HepG2 (cell line): ENCODE data around the gene PELI3. TPM values are rescaled to one million over a fixed set of nuclear protein-coding genes. Genes with fewer than 3 reads are reported as not detected.

Experiments
- FOSL1 ChIP-seq: sonication (generic); formaldehyde crosslinking; IDR thresholded peaks from 2 replicates; pipeline ENCODE4 v1.9.0; 2021; ENCODE audit warnings: missing genetic modification reagents, borderline replicate concordance
- FOXO1 ChIP-seq: sonication (generic); formaldehyde crosslinking; IDR thresholded peaks from 2 replicates; pipeline ENCODE4 v1.4.0; 2020; ENCODE audit warnings: missing genetic modification reagents
- HCFC1 ChIP-seq: fragments of 150-350 bp; IDR thresholded peaks from 2 replicates; pipeline ENCODE4 v1.6.1; 2014; ENCODE audit warnings: low read depth, low read length
- HDAC1 ChIP-seq: sonication (generic); formaldehyde crosslinking; IDR thresholded peaks from 2 replicates; pipeline ENCODE4 v1.5.1; 2020; ENCODE audit warnings: mild to moderate bottlenecking, missing genetic modification reagents
- IKZF1 ChIP-seq: fragments of 450-650 bp; IDR thresholded peaks from 2 replicates; pipeline ENCODE4 v1.7.1; 2016
- KDM6A ChIP-seq: IDR thresholded peaks from 2 replicates; pipeline ENCODE4 v1.6.1; 2016; ENCODE audit warnings: low read depth
- KLF6 ChIP-seq: IDR thresholded peaks from 2 replicates; pipeline ENCODE4 v1.8.0; 2016; ENCODE audit warnings: missing biosample characterization, missing genetic modification reagents
- NFIC ChIP-seq: IDR thresholded peaks from 2 replicates; pipeline ENCODE4 v1.6.1; 2012; ENCODE audit warnings: mild to moderate bottlenecking, low read length, inconsistent platforms
- REPIN1 ChIP-seq: sonication (generic); formaldehyde crosslinking; IDR thresholded peaks from 2 replicates; pipeline ENCODE4 v1.8.0; 2022; ENCODE audit warnings: missing genetic modification reagents, low read depth, mild to moderate bottlenecking, borderline replicate concordance
- ZBTB7B ChIP-seq: sonication (generic); formaldehyde crosslinking; IDR thresholded peaks from 2 replicates; pipeline ENCODE4 v1.4.0; 2020; ENCODE audit warnings: missing genetic modification reagents
- ZFP41 ChIP-seq: sonication (generic); formaldehyde crosslinking; IDR thresholded peaks from 2 replicates; pipeline ENCODE4 v1.4.0; 2020; ENCODE audit warnings: mild to moderate bottlenecking, missing genetic modification reagents, borderline replicate concordance
- ZMYM3 ChIP-seq: sonication (generic); formaldehyde crosslinking; IDR thresholded peaks from 2 replicates; pipeline ENCODE4 v1.5.1; 2020; ENCODE audit warnings: mild to moderate bottlenecking, missing genetic modification reagents
- ZNF235 ChIP-seq: sonication (generic); formaldehyde crosslinking; IDR thresholded peaks from 2 replicates; pipeline ENCODE4 v1.8.1; 2023; ENCODE audit warnings: mild to moderate bottlenecking, missing genetic modification reagents, borderline replicate concordance
- ZNF33B ChIP-seq: sonication (generic); formaldehyde crosslinking; IDR thresholded peaks from 2 replicates; pipeline ENCODE4 v1.5.1; 2020; ENCODE audit warnings: mild to moderate bottlenecking, missing genetic modification reagents
- ZNF562 ChIP-seq: sonication (generic); formaldehyde crosslinking; IDR thresholded peaks from 2 replicates; pipeline ENCODE4 v1.8.0; 2022; ENCODE audit warnings: missing genetic modification reagents, borderline replicate concordance
- ZNF709 ChIP-seq: sonication (generic); formaldehyde crosslinking; IDR thresholded peaks from 2 replicates; pipeline ENCODE4 v1.5.0; 2020; ENCODE audit warnings: mild to moderate bottlenecking, missing genetic modification reagents
- ZNF777 ChIP-seq: sonication (generic); formaldehyde crosslinking; IDR thresholded peaks from 2 replicates; pipeline ENCODE4 v1.4.0; 2020; ENCODE audit warnings: missing genetic modification reagents
- polyA plus RNA-seq, 8 experiments: library from polyadenylated mRNA; depleted of rRNA in 3 of 8; stranded (reverse) in 7 of 8; unstranded in 1 of 8; fragments of >200 nt; fragmentation: Illumina TruSeq in 4 of 8; extraction: Trizol in 4 of 8; gene quantifications; 2 replicates each; pipeline versions ENCODE4 v1.2.1 to v1.2.3, GENCODE V29; 2011 to 2016; ENCODE audit warnings: low read depth in 4 of 8, missing spikeins in 1 of 8, mixed read lengths in 1 of 8; ENCODE audit not compliant: insufficient read depth in 1 of 8
- total RNA-seq, 5 experiments: library from RNA; depleted of rRNA; stranded (reverse); fragments of >200 nt; fragmentation: Illumina TruSeq; extraction: Trizol; gene quantifications; 2 replicates each; pipeline ENCODE4 v1.2.3, GENCODE V29; 2016; ENCODE audit warnings: low read depth in 1 of 5
- TF ChIP-seq, protein P1 (sequence below): sonication (generic); formaldehyde crosslinking; IDR thresholded peaks from 2 replicates; pipeline ENCODE4 v1.5.1; 2020; ENCODE audit warnings: mild to moderate bottlenecking, missing genetic modification reagents, borderline replicate concordance
- TF ChIP-seq, protein P2 (sequence below): sonication (generic); formaldehyde crosslinking; IDR thresholded peaks from 2 replicates; pipeline ENCODE4 v1.5.1; 2020; ENCODE audit warnings: missing genetic modification reagents, mild to moderate bottlenecking, borderline replicate concordance
- TF ChIP-seq, protein P3 (sequence below): IDR thresholded peaks from 2 replicates; pipeline ENCODE4 v1.6.1; 2016; ENCODE audit warnings: mild to moderate bottlenecking
- TF ChIP-seq, protein P4 (sequence below): sonication (generic); formaldehyde crosslinking; IDR thresholded peaks from 2 replicates; pipeline ENCODE4 v1.5.0; 2020; ENCODE audit warnings: mild to moderate bottlenecking, low read depth, missing genetic modification reagents, borderline replicate concordance

Gene PELI3
- total and polyA plus RNA-seq, 2 of the 13 experiments (the other 11 are each of a cell fraction or from before 2014, with no cell fraction given): 2.0 to 4.0 TPM

DNA sequence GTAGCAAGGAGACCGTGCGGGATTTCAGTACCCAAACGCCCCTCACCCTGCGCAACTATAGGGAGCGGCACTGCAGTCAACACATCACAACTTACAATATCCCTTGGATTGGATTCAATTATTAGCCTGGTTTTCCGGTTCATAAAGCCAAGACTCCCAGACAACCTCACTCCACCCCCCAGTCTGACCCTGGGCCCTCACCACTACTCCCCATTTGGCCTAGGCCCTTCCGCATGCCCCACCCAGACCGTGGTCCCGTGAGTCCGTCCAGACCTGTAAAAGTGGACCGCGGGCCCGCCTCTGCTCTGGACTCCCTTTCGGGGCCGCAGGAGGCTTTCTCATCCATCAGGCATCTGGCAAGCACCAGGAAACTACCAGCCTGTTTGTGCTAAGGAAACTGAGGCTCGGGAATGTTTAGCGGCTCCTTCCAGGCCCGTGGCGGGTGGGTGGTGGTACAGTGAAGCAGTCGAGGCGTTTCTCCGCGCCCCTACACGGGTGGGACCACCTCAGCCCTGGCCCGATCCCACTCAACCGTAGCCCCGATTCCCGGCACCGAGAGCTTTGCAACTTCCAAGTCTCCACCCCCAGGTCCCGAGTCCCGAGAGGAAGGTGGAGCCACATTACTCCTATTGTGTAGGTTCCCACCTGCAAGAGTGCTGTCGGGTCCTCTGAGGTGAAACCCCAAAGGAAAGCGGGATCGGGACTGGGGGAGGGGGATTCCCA, 12.8 kb downstream of the PELI3 start (continued):
- TF ChIP-seq, protein P1, sequence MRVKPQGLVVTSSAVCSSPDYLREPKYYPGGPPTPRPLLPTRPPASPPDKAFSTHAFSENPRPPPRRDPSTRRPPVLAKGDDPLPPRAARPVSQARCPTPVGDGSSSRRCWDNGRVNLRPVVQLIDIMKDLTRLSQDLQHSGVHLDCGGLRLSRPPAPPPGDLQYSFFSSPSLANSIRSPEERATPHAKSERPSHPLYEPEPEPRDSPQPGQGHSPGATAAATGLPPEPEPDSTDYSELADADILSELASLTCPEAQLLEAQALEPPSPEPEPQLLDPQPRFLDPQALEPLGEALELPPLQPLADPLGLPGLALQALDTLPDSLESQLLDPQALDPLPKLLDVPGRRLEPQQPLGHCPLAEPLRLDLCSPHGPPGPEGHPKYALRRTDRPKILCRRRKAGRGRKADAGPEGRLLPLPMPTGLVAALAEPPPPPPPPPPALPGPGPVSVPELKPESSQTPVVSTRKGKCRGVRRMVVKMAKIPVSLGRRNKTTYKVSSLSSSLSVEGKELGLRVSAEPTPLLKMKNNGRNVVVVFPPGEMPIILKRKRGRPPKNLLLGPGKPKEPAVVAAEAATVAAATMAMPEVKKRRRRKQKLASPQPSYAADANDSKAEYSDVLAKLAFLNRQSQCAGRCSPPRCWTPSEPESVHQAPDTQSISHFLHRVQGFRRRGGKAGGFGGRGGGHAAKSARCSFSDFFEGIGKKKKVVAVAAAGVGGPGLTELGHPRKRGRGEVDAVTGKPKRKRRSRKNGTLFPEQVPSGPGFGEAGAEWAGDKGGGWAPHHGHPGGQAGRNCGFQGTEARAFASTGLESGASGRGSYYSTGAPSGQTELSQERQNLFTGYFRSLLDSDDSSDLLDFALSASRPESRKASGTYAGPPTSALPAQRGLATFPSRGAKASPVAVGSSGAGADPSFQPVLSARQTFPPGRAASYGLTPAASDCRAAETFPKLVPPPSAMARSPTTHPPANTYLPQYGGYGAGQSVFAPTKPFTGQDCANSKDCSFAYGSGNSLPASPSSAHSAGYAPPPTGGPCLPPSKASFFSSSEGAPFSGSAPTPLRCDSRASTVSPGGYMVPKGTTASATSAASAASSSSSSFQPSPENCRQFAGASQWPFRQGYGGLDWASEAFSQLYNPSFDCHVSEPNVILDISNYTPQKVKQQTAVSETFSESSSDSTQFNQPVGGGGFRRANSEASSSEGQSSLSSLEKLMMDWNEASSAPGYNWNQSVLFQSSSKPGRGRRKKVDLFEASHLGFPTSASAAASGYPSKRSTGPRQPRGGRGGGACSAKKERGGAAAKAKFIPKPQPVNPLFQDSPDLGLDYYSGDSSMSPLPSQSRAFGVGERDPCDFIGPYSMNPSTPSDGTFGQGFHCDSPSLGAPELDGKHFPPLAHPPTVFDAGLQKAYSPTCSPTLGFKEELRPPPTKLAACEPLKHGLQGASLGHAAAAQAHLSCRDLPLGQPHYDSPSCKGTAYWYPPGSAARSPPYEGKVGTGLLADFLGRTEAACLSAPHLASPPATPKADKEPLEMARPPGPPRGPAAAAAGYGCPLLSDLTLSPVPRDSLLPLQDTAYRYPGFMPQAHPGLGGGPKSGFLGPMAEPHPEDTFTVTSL: no peak
- TF ChIP-seq ZNF562 (CRISPR knock-in tag) (no peak), ZBTB7B (no peak; the same call in 1 of the 2 replicates), ZNF709 (CRISPR knock-in tag) (peak; percentile 56; the same call in 1 of the 2 replicates), ZNF235 (no peak), HCFC1 (no peak), HDAC1 (CRISPR knock-in tag) (no peak), REPIN1 (CRISPR knock-in tag) (no peak), KLF6 (CRISPR knock-in tag) (no peak), ZFP41 (no peak; the same call in 1 of the 2 replicates), ZNF777 (CRISPR knock-in tag) (no peak), ZNF33B (CRISPR knock-in tag) (no peak; the same call in 1 of the 2 replicates), ZMYM3 (CRISPR knock-in tag) (no peak), IKZF1 (no peak), FOSL1 (CRISPR knock-in tag) (no peak), KDM6A (CRISPR knock-in tag) (no peak), FOXO1 (CRISPR knock-in tag) (no peak), NFIC (0 out of 2 replicates have a peak, but pooled peaks have one; percentile 16)
- TF ChIP-seq, protein P2, sequence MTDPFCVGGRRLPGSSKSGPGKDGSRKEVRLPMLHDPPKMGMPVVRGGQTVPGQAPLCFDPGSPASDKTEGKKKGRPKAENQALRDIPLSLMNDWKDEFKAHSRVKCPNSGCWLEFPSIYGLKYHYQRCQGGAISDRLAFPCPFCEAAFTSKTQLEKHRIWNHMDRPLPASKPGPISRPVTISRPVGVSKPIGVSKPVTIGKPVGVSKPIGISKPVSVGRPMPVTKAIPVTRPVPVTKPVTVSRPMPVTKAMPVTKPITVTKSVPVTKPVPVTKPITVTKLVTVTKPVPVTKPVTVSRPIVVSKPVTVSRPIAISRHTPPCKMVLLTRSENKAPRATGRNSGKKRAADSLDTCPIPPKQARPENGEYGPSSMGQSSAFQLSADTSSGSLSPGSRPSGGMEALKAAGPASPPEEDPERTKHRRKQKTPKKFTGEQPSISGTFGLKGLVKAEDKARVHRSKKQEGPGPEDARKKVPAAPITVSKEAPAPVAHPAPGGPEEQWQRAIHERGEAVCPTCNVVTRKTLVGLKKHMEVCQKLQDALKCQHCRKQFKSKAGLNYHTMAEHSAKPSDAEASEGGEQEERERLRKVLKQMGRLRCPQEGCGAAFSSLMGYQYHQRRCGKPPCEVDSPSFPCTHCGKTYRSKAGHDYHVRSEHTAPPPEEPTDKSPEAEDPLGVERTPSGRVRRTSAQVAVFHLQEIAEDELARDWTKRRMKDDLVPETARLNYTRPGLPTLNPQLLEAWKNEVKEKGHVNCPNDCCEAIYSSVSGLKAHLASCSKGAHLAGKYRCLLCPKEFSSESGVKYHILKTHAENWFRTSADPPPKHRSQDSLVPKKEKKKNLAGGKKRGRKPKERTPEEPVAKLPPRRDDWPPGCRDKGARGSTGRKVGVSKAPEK (CRISPR knock-in tag): no peak
- TF ChIP-seq, protein P3, sequence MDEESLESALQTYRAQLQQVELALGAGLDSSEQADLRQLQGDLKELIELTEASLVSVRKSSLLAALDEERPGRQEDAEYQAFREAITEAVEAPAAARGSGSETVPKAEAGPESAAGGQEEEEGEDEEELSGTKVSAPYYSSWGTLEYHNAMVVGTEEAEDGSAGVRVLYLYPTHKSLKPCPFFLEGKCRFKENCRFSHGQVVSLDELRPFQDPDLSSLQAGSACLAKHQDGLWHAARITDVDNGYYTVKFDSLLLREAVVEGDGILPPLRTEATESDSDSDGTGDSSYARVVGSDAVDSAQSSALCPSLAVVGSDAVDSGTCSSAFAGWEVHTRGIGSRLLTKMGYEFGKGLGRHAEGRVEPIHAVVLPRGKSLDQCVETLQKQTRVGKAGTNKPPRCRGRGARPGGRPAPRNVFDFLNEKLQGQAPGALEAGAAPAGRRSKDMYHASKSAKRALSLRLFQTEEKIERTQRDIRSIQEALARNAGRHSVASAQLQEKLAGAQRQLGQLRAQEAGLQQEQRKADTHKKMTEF (CRISPR knock-in tag): no peak
- TF ChIP-seq, protein P4, sequence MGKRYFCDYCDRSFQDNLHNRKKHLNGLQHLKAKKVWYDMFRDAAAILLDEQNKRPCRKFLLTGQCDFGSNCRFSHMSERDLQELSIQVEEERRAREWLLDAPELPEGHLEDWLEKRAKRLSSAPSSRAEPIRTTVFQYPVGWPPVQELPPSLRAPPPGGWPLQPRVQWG (CRISPR knock-in tag): no peak
